ENCODE data around the gene SNX8.

The SNX8 gene

DNA sequence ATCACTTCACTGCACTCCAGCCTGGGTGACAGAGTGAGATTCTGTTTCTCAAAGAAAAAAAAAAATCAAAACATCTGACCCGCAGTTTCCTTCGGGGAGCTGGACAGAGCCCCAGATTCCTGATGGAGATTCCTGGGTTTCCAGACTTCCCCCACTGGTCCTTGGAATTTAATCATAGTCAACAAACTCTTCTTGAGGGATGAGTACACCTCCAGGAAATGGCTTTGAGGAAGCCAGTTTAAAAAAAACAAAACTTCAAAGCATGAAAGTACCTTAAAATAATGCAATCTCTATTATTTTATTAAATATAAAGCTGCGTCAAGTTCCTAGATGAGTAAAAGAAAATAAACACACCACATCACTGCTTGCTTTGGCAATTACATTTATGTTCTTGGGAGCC, 80.3 kb downstream of the SNX8 start:
- ATAC-seq: no peak
- Mint-ChIP-seq H3K27ac (no peak overlapping the region), H3K4me1 (peaks cover 33% of the 10 kb centered on the region), H3K4me3 (peak overlapping the region; percentile 44 to 95), H3K27me3 (no peaks in the 10 kb centered on the region), H3K9me3 (no peaks in the 10 kb centered on the region)
- DNase-seq: no peak

DNA sequence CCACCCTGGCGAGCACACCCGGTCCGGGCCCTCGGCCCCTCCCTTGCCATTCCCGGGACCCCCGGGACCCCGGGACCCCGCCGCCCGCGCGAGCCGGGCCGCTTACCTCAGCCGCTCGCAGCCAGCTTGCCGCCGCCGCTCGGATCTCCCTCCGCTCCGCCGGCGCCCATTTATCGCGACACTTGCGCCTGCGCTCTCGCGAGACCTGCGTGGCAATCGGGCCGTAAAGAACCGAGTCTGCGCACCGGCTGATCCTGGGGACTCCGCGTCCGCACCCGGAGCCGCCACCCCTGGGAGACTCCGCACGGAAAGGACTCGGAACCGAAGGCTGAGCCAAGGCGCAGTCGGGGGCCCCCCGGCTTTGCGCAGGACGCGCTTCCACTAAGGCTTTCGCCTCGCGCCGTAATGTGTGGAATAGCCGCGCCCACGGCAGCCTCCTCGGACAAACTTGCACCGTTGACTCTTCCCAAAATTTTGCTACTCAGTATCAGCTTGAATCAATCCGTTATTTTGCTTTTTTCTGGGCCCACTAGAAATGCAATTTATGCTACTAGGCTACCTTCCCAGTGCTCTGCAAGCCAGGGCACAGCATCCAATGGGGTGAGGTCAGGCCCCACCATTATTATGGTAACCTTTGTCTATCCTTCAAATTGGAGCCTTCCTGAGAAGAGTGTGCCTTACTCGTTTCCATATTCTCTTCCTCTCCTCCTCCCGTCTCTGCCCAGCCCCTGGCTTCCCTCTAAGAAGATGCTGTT, 81.3 kb downstream of the SNX8 start, which contains the start of gene MAD1L1:
Gene MAD1L1 (minus strand): TSS at position 180 of the 755 bp plus-strand sequence. CDS start 2,812 bp downstream, outside the sequence.
- H3K4me3 Mint-ChIP-seq: peak within 1 kb of the TSS; percentile 85 to 95
- peak; percentile 91 for ATAC-seq
- H3K9me3 Mint-ChIP-seq: no peaks in the 10 kb centered on the region
- H3K4me1 Mint-ChIP-seq: peaks cover 33% of the 10 kb centered on the region
- DNase-seq: peak; percentile 88 to 90
- no peaks in the 10 kb centered on the region for H3K27me3 Mint-ChIP-seq
- H3K27ac Mint-ChIP-seq: peak within 1 kb of the TSS; percentile 94 to 98

DNA sequence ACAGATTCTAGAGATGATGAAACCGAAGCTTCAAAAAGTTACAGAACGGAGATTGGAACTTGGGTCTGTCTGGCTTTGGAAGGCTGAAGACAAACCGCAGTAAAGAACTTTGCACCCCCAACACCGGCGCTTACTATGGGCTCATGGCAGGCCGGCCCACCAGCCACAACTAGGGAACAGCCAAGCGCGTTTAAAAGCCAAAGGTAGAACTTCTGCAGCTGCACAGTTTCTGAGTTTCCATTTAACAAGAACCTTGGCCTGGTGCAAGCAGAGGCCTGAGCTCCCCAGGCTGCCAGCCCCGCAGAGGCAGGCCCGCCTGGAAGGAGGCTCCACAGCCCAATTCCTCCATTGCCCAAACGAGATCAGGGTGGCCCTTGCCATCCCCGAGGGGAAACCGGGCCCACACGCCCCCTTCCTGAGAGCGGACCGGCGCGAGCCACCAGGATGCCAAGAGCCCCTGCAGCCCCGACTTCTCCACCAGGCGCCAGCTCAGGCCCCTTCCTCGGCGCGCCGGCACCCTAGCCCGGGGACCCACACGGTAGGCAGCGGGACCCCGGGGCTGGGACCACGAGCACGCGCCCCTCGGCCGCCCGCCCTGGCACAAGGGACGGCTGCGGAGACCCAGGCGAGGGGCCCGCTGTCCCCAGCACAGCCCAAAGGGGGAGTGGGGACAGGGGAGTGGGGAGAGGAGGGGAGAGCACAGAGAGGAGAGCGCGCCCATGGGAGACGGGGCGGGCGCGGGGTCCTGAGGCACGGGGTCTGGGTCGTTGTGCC, 82.1 kb downstream of the SNX8 start:
- Mint-ChIP-seq H3K27ac (peak overlapping the region; percentile 93 to 94), H3K4me3 (peak overlapping the region; percentile 85 to 95), H3K4me1 (peaks cover 33% of the 10 kb centered on the region), H3K9me3 (no peaks in the 10 kb centered on the region), H3K27me3 (no peaks in the 10 kb centered on the region)
- DNase-seq (peak; percentile 38 to 56), ATAC-seq (peak; percentile 78)

DNA sequence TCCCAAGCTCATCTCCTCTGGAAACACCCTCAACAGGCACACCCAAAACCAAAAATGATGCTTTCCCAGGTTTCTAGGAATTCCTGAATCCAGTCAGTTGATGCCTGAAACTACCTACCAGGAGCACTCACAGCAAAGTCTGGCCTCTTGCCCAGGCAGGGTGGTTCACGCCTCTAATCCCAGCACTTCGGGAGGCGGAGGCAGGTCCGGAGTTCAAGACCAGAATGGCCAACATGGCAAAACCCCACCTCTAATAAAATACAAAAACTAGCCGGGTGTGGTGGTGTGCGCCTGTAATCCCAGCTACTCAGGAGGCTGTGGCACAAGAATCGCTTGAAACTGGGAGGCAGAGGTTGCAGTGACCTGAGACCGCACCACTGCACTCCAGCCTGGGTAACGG, 83.4 kb downstream of the SNX8 start:
- H3K9me3 Mint-ChIP-seq: no peaks in the 10 kb centered on the region
- no peak overlapping the region for H3K4me3 Mint-ChIP-seq
- peaks cover 33% of the 10 kb centered on the region for H3K4me1 Mint-ChIP-seq
- no peak for DNase-seq
- ATAC-seq: no peak
- H3K27ac Mint-ChIP-seq: no peak overlapping the region
- H3K27me3 Mint-ChIP-seq: no peaks in the 10 kb centered on the region

DNA sequence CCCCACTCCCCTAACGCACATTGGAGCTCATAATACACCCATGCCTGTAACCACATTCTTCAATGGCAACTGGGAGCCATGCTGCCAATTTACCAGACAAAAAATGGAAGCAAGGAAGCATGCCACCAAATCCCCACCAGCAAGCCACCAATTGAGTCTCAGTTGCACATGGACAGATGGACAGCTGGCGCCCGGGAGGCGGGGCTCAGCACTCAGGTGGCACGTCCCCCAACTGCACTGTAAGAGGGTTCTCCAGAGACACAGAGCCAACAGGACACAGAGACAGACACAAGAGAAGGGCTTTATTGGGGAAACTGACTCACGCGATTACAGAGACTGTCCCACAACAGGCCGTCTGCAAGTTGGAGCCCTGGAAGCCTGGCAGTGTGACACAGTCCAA, 84.0 kb downstream of the SNX8 start:
- Mint-ChIP-seq H3K4me1 (peaks cover 33% of the 10 kb centered on the region), H3K27me3 (no peaks in the 10 kb centered on the region), H3K27ac (peak overlapping the region in 1 of 2 donors; percentile 46), H3K9me3 (no peaks in the 10 kb centered on the region), H3K4me3 (no peak overlapping the region)
- ATAC-seq (no peak), DNase-seq (no peak)

DNA sequence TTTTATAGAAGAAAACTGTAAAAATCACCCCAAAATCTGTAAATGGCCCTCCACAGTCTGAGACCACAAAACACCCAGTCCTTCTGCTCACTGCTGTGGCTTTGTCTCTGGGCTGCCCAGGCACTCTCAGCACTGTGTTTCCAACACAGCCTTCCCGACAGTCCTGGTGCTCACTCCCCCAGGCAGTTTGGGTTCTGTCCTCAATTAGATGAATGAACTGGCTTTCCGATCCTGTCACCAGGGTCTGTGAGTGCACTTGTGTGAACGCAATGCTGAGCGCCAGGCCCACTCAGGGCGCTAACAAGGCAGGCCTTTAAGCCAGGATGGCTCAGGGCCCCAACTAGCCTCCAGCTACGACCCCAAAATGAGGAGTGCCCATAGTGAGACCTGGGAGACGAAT, 84.8 kb downstream of the SNX8 start:
- ATAC-seq (no peak), DNase-seq (no peak)
- Mint-ChIP-seq H3K27me3 (no peaks in the 10 kb centered on the region), H3K9me3 (no peaks in the 10 kb centered on the region), H3K4me1 (peaks cover 33% of the 10 kb centered on the region), H3K27ac (no peak overlapping the region), H3K4me3 (no peak overlapping the region)

DNA sequence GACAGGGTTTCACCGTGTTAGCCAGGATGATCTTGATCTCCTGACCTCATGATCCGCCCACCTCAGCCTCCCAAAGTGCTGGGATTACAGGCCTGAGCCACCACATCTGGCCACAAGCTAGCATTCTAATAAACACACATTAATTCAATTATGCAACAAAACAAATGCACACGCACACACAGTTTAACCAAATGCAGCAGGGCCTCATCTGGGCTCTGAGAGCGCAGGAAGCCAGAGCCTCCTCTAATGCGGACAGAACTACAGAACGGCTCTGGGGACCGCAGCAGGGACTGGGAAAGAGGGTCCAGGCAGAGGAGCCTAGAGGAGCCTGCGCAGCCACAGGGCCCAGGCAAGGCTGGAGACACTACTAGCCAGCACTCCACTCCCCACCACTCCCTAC, 85.3 kb downstream of the SNX8 start:
- Mint-ChIP-seq H3K27ac (peak overlapping the region in 1 of 2 donors; percentile 42), H3K27me3 (no peaks in the 10 kb centered on the region)
- DNase-seq: no peak

DNA sequence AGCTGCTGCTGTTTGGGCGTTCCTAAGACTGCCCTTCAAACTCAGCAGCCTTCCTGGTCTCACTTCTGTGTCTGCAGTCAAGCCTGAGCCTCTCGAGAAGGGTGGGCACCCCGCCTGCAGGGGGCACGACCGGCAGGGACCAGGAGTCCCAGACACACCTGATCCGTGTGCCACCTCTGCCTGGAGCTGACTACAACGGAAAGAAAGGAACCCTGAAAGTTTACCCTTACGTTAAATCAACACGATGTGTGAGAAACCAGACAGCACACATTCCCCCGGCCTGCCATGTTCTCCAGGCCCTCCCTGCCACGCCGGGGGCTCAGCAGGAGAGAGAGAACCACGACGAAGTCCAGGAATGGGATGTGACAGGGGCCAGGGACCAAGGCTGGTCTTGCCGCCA, 86.5 kb downstream of the SNX8 start:
- DNase-seq: no peak
- Mint-ChIP-seq H3K4me1 (peaks cover 25% of the 10 kb centered on the region), H3K4me3 (no peak overlapping the region), H3K27ac (no peak overlapping the region), H3K27me3 (no peaks in the 10 kb centered on the region), H3K9me3 (no peaks in the 10 kb centered on the region)
- ATAC-seq: no peak

More for the DNA sequence above, 85.3 kb downstream of the SNX8 start:
- Mint-ChIP-seq H3K4me1 (peaks cover 33% of the 10 kb centered on the region), H3K9me3 (no peaks in the 10 kb centered on the region), H3K4me3 (no peak overlapping the region)
- no peak for ATAC-seq

DNA sequence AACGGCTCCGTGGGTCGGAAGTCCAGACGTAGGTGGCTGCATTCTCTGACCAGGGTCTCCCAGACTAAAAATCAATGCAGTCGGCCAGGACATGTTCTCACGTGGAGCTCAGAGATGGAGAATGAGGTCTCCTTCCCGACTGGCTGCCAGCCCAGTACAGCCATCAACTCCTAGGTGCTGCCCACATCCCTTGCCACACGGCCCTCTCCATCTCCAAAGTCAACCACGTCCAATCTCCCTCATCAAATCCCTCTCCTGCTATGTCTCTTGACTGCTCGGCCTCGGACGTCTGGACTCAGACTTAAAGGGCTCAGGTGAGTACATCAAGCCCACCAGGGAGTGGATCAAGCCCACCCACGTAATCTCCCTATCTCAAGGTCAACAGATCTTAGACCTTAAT, 88.4 kb downstream of the SNX8 start:
- H3K4me3 Mint-ChIP-seq: no peak overlapping the region
- DNase-seq: no peak
- no peak for ATAC-seq
- H3K9me3 Mint-ChIP-seq: no peaks in the 10 kb centered on the region
- H3K27ac Mint-ChIP-seq: no peak overlapping the region
- H3K27me3 Mint-ChIP-seq: no peaks in the 10 kb centered on the region
- peaks cover 15% of the 10 kb centered on the region for H3K4me1 Mint-ChIP-seq

DNA sequence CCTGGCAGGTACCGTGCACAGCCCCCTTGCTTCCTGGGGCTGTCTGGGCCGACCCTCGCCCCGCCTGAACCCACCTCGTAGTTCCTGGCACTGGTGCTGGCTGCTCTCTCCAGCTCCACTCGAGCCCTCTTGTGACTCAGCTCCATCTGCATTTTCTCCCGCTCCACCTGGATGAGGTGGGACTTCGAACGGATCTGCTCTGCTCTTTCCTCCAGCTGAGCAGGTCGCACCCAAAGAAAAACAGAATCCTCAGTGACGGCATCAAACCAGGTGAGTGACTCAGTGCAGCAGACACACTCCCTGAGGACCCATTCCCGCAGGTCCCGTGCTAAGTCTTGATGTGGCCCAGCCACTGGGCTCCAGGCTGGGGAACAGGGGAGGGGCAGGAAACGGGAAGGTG, 88.9 kb downstream of the SNX8 start:
- ATAC-seq (no peak), DNase-seq (no peak)
- H3K4me1 Mint-ChIP-seq: peaks cover 10% of the 10 kb centered on the region
- H3K9me3 Mint-ChIP-seq: no peaks in the 10 kb centered on the region
- H3K27ac Mint-ChIP-seq: peak overlapping the region; percentile 42 to 49
- no peak overlapping the region for H3K4me3 Mint-ChIP-seq
- H3K27me3 Mint-ChIP-seq: no peaks in the 10 kb centered on the region

DNA sequence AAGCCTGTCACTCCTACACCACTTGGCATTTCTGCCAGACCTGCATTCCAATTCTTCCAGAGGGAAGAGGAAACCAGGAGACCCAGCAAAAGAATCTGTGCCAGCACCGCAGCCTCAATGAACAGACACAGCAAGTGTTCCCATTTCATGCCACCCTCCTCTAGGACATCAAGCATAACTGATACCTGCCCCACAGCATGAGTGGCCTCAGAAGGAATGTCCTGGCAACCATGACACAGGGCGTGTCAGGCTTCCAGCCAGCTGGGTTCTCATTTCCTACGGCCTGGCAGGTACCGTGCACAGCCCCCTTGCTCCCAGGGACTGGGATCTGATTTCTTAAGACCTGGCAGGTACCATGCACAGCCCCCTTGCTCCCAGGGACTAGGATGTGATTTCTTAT, 89.3 kb downstream of the SNX8 start:
- Mint-ChIP-seq H3K9me3 (no peaks in the 10 kb centered on the region), H3K4me1 (peaks cover 6% of the 10 kb centered on the region), H3K4me3 (no peak overlapping the region), H3K27me3 (no peaks in the 10 kb centered on the region), H3K27ac (no peak overlapping the region)
- no peak for ATAC-seq
- no peak for DNase-seq

DNA sequence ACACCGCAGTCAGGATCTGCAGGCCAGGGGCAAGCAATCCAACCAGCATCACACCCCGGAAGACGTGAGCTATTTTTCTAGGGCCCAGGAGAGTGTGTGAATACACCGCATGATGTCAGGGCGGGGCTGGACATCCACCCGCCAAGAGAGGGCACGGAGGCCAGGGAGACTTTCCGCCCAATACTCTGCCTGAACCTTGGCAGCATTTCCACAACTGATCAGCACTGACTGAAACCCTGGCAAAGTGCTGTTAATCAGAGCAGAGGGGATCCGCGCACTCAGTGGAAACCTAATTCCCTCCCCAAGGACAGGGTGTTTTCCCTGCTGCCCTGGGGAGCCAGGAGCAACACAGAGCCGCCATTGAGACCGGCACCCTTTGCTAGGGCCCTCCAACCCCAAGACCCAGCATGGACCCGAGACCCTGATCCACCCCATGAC, 89.7 kb downstream of the SNX8 start:
- ATAC-seq: no peak
- DNase-seq: no peak
- no peak overlapping the region for H3K4me3 Mint-ChIP-seq
- H3K9me3 Mint-ChIP-seq: no peaks in the 10 kb centered on the region
- H3K27me3 Mint-ChIP-seq: no peaks in the 10 kb centered on the region
- H3K4me1 Mint-ChIP-seq: peaks cover 2% of the 10 kb centered on the region
- no peak overlapping the region for H3K27ac Mint-ChIP-seq

DNA sequence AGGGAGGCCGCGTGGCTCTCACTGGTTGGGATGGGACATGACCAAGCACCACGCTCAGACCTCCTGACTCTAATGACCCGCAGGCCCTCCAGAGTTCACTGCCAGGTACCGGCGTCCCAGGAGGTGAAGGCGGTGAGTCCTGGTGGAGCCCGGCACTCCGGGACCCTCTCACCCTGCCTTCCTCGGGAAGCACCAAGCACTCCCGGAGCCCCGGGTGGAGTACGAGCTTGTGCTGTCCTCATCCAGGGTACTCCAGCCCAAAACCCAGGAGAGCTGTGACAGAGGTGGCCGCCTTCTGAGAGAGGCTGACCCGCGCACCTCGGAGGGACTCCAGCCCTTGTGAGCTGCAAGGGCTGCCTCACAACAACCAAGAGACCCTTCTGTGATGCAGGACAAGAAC, 90.9 kb downstream of the SNX8 start:
- ATAC-seq (no peak), DNase-seq (no peak)
- Mint-ChIP-seq H3K4me1 (no peaks in the 10 kb centered on the region), H3K4me3 (no peak overlapping the region), H3K9me3 (no peaks in the 10 kb centered on the region), H3K27me3 (no peaks in the 10 kb centered on the region), H3K27ac (no peak overlapping the region)

DNA sequence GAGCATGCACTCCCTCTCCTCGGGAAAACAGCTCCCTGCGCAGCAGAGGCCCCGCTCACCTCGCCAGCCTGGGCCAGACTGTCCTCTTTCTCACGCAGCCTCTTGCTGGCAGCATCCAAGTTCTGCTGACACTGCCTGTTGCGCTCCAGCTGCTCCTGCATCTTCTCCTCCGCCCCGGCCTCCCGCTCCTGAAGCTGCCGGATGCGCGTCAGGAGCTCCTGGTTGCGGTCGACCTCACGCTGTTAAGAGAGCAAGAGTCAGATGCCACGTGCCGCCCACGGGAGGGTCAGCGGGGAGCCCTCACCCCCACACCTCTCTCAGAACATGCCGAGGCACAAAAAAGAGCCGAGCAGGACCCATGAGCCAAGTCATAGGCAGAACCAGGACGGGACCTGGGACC, 91.7 kb downstream of the SNX8 start:
- Mint-ChIP-seq H3K9me3 (no peaks in the 10 kb centered on the region), H3K27ac (no peak overlapping the region), H3K27me3 (no peaks in the 10 kb centered on the region), H3K4me3 (no peak overlapping the region), H3K4me1 (no peaks in the 10 kb centered on the region)
- no peak for DNase-seq
- no peak for ATAC-seq

DNA sequence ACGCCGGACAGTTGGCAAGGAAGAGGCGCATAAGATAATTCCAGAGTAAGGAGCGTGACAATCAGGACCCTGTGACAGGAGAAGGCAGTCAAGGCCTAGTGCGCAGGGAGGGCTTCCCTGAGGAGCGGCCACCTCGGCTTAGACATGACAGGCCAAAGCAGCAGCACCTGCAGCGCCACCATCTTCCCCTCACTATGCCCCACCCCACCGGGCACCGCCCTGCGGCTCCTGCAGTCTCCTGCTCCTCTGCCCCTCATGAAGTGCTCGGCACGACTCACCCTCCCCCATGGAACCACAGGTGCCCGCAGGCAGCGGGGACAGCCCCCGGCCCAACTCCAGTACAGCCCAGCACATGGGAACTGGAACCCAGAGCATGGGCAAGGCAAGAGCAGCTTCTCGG, 93.3 kb downstream of the SNX8 start:
- peaks cover 3% of the 10 kb centered on the region for H3K4me1 Mint-ChIP-seq
- ATAC-seq: no peak
- H3K4me3 Mint-ChIP-seq: no peak overlapping the region

DNA sequence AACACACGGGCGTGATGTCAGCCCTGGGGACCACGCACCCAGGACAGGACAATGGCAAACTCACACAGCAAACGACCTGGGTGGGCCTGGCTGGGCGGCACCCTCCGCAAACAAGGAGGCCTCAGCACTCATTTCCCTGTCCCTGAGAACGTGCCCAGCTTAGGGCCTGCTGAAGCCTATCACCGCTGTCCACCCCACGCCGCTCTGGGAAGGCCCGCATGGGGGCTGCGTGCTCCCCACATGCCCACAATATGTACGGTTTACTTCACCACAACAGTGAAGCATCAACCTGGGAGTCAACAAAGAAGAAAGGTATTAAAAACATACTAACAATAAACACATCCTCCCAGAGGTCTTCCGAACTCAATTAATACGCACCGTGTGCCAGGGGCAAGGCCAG, 93.7 kb downstream of the SNX8 start:
- H3K4me1 Mint-ChIP-seq: peaks cover 5% of the 10 kb centered on the region
- no peaks in the 10 kb centered on the region for H3K9me3 Mint-ChIP-seq
- no peak for DNase-seq
- no peaks in the 10 kb centered on the region for H3K27me3 Mint-ChIP-seq
- H3K27ac Mint-ChIP-seq: no peak overlapping the region
- no peak overlapping the region for H3K4me3 Mint-ChIP-seq
- no peak for ATAC-seq

More for the DNA sequence above, 93.3 kb downstream of the SNX8 start:
- no peak for DNase-seq
- Mint-ChIP-seq H3K27ac (peak overlapping the region in 1 of 2 donors; percentile 16), H3K9me3 (no peaks in the 10 kb centered on the region), H3K27me3 (no peaks in the 10 kb centered on the region)

Measured in stimulated activated naive CD8-positive, alpha-beta T cell treated with anti-CD3 and anti-CD28 coated beads, Interleukin-15, amount 100 ng/mL, for 72 hours (primary cell).